IPS DF 19.7 (cell line): ENCODE results near the gene BRCA2.

Experiments used
- DNase-seq: peaks from one replicate; pipeline ENCODE4 v3.0.0-alpha.2; 2013; ENCODE audit warnings: low read depth, low spot score

The BRCA2 gene

GRCh38 chr13:32426990-32427851 lies 111.9 kb downstream of the BRCA2 start:
- no peak for DNase-seq

- DNase-seq, result no peak
These were observed 112.7 kb downstream of the BRCA2 start, which contains the start of gene N4BP2L1 for GRCh38 chr13:32427852-32428580. Gene N4BP2L1 (minus strand): TSS chr13:32428130. CDS start chr13:32428082, 48 bp downstream.

GRCh38 chr13:32428581-32429432 lies 113.5 kb downstream of the BRCA2 start:
- no peak for DNase-seq

GRCh38 chr13:32429433-32429909 lies 114.2 kb downstream of the BRCA2 start:
- no peak for DNase-seq

GRCh38 chr13:32430018-32430747 lies 114.9 kb downstream of the BRCA2 start:
- no peak for DNase-seq

- no peak for DNase-seq
These were observed 116.1 kb downstream of the BRCA2 start for GRCh38 chr13:32431361-32431760.

GRCh38 chr13:32432856-32433255 lies 117.5 kb downstream of the BRCA2 start:
- no peak for DNase-seq

- DNase-seq, result no peak
These were observed 123.6 kb downstream of the BRCA2 start for GRCh38 chr13:32438871-32439270.

GRCh38 chr13:32443111-32443510 lies 127.8 kb downstream of the BRCA2 start:
- DNase-seq, result no peak

- DNase-seq, result no peak
These were observed 130.2 kb downstream of the BRCA2 start for GRCh38 chr13:32445461-32445860.

- no peak for DNase-seq
These were observed 130.9 kb downstream of the BRCA2 start for GRCh38 chr13:32446220-32446619.

- DNase-seq, result no peak
These were observed 131.6 kb downstream of the BRCA2 start for GRCh38 chr13:32446773-32447465.

- DNase-seq, result no peak
These were observed 132.8 kb downstream of the BRCA2 start for GRCh38 chr13:32447894-32448623.

GRCh38 chr13:32448972-32449371 lies 133.7 kb downstream of the BRCA2 start:
- DNase-seq, result no peak
